GM18907 (cell line): Measurements from ENCODE around the gene COA7.

Experiments used
- ATAC-seq: cut with Tn5 transposase; IDR thresholded peaks from one replicate; pipeline ENCODE4 v1.9.1; 2021; ENCODE audit warnings: mild to moderate bottlenecking, moderate library complexity; ENCODE audit not compliant: unreplicated experiment

Gene COA7

GRCh38 chr1:52673513-52673912 is 24.6 kb downstream of the COA7 start:
- ATAC-seq = no peak

GRCh38 chr1:52672946-52673345 is 25.2 kb downstream of the COA7 start:
- no peak for ATAC-seq

- no peak for ATAC-seq
Measured at GRCh38 chr1:52670604-52671003, 27.5 kb downstream of the COA7 start.

- ATAC-seq = no peak
Measured at GRCh38 chr1:52669696-52670095, 28.5 kb downstream of the COA7 start.

- ATAC-seq = no peak
Measured at GRCh38 chr1:52668711-52669110, 29.4 kb downstream of the COA7 start.

GRCh38 chr1:52667984-52668383 is 30.2 kb downstream of the COA7 start:
- ATAC-seq = no peak

GRCh38 chr1:52667290-52667689 is 30.9 kb downstream of the COA7 start:
- no peak for ATAC-seq

- ATAC-seq = no peak
Measured at GRCh38 chr1:52665006-52665941, 32.9 kb downstream of the COA7 start.

GRCh38 chr1:52663716-52664115 is 34.4 kb downstream of the COA7 start:
- ATAC-seq = no peak

GRCh38 chr1:52662645-52663313 is 35.4 kb downstream of the COA7 start:
- no peak for ATAC-seq

- no peak for ATAC-seq
Measured at GRCh38 chr1:52660807-52661206, 37.3 kb downstream of the COA7 start.

- no peak for ATAC-seq
Measured at GRCh38 chr1:52659851-52660596, 38.1 kb downstream of the COA7 start.

- ATAC-seq = no peak
Measured at GRCh38 chr1:52659356-52659755, 38.8 kb downstream of the COA7 start.

GRCh38 chr1:52658795-52659194 is 39.4 kb downstream of the COA7 start:
- no peak for ATAC-seq

- ATAC-seq = no peak
Measured at GRCh38 chr1:52657702-52658101, 40.4 kb downstream of the COA7 start.

GRCh38 chr1:52654063-52654462 is 44.1 kb downstream of the COA7 start:
- ATAC-seq = no peak

GRCh38 chr1:52653207-52653849 is 44.8 kb downstream of the COA7 start:
- no peak for ATAC-seq

GRCh38 chr1:52651904-52652303 is 46.2 kb downstream of the COA7 start:
- ATAC-seq = no peak

GRCh38 chr1:52645261-52645660 is 52.9 kb downstream of the COA7 start:
- no peak for ATAC-seq

GRCh38 chr1:52641307-52641706 is 56.8 kb downstream of the COA7 start:
- ATAC-seq = no peak

- ATAC-seq = no peak
Measured at GRCh38 chr1:52640697-52641096, 57.5 kb downstream of the COA7 start.
